ENCODE data around the gene HID1.

DNA sequence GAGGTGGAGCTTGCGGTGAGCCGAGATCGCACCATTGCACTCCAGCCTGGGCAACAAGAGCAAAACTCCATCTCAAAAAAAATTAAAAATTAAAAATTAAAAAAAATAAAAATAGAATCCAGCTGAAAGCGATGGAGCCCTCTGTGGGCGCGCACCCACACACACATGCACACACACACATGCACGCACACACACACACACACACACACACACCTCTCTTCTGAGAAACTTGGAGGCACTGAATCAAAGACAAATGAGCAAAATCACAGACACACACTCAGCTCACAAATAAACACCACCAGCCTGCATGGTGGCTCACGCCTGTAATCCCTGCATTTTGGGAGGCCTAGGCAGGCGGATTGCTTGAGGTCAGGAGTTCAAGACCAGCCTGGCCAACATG, 69.5 kb downstream of the HID1 start:
- TF ChIP-seq, protein P1, sequence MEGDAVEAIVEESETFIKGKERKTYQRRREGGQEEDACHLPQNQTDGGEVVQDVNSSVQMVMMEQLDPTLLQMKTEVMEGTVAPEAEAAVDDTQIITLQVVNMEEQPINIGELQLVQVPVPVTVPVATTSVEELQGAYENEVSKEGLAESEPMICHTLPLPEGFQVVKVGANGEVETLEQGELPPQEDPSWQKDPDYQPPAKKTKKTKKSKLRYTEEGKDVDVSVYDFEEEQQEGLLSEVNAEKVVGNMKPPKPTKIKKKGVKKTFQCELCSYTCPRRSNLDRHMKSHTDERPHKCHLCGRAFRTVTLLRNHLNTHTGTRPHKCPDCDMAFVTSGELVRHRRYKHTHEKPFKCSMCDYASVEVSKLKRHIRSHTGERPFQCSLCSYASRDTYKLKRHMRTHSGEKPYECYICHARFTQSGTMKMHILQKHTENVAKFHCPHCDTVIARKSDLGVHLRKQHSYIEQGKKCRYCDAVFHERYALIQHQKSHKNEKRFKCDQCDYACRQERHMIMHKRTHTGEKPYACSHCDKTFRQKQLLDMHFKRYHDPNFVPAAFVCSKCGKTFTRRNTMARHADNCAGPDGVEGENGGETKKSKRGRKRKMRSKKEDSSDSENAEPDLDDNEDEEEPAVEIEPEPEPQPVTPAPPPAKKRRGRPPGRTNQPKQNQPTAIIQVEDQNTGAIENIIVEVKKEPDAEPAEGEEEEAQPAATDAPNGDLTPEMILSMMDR (IDR thresholded peaks at IDR 0.05): no peak
- TF ChIP-seq POLR2AphosphoS5 (IDR thresholded peaks at IDR 0.05): no peak
- TF ChIP-seq EP300 (IDR thresholded peaks at IDR 0.05): no peak
